Endodermal cell (in vitro differentiated cells): Measurements from ENCODE around the gene GMPR. TPM values are rescaled to one million over a fixed set of nuclear protein-coding genes. Genes with fewer than 3 reads are reported as not detected.
A peak's percentile ranks its signal among the peaks of the same experiment; 100 is the strongest.

Experiments
- DNase-seq: peaks from one replicate; pipeline ENCODE4 v3.0.0-alpha.2; 2017
- H3K27ac ChIP-seq: 2 replicates; pipeline ENCODE4 v1.5.1; 2013; ENCODE audit warnings: mild to moderate bottlenecking, low read depth, low read length, moderate library complexity
- H3K27me3 ChIP-seq: 2 replicates; pipeline ENCODE4 v1.6.1; 2013; ENCODE audit warnings: mild to moderate bottlenecking, low read length, moderate library complexity; ENCODE audit not compliant: insufficient read depth, control insufficient read depth, poor library complexity, severe bottlenecking
- H3K36me3 ChIP-seq: 2 replicates; pipeline ENCODE4 v1.7.0; 2013; ENCODE audit warnings: mild to moderate bottlenecking, low read length, moderate library complexity; ENCODE audit not compliant: control insufficient read depth, insufficient read depth
- H3K4me1 ChIP-seq: one replicate; pipeline ENCODE4 v1.7.0; 2013; ENCODE audit warnings: low read length; ENCODE audit not compliant: control insufficient read depth, insufficient read depth
- H3K4me3 ChIP-seq: 2 replicates; pipeline ENCODE4 v1.5.1; 2013; ENCODE audit warnings: mild to moderate bottlenecking, low read length, moderate library complexity
- H3K9ac ChIP-seq: 2 replicates; pipeline ENCODE4 v1.6.1; 2013; ENCODE audit warnings: mild to moderate bottlenecking, low read length, moderate library complexity; ENCODE audit not compliant: poor library complexity, severe bottlenecking; ENCODE audit errors: extremely low read depth
- H3K9me3 ChIP-seq: 2 replicates; pipeline ENCODE4 v1.6.1; 2013; ENCODE audit warnings: mild to moderate bottlenecking, low read length, moderate library complexity; ENCODE audit not compliant: control insufficient read depth
- H3K27ac Mint-ChIP-seq: 2 replicates; pipeline ENCODE4 v1.8.0; 2020; ENCODE audit warnings: mixed read lengths
- H3K27me3 Mint-ChIP-seq: 2 replicates; pipeline ENCODE4 v1.8.0; 2021; ENCODE audit warnings: mild to moderate bottlenecking, mixed read lengths; ENCODE audit not compliant: insufficient read depth
- H3K36me3 Mint-ChIP-seq: 2 replicates; pipeline ENCODE4 v1.8.0; 2020; ENCODE audit warnings: low read depth, mixed read lengths
- H3K4me1 Mint-ChIP-seq: 2 replicates; pipeline ENCODE4 v1.8.0; 2020; ENCODE audit warnings: mixed read lengths
- H3K4me3 Mint-ChIP-seq: 2 replicates; pipeline ENCODE4 v1.8.0; 2020; ENCODE audit warnings: mild to moderate bottlenecking, moderate library complexity, mixed read lengths
- H3K9me3 Mint-ChIP-seq: 2 replicates; pipeline ENCODE4 v1.8.0; 2020; ENCODE audit warnings: mild to moderate bottlenecking, mixed read lengths
- CTCF ChIP-seq: fragments of 200-600 bp; sonication (generic); conservative IDR thresholded peaks from 2 replicates; pipeline ENCODE4 v1.5.0; 2021; ENCODE audit warnings: antibody characterized with exemption, mild to moderate bottlenecking
- WGBS, 2 experiments: methylation state at CpG; one replicate each; pipeline versions ENCODE4 v1.1.5 to v1.1.7; 2013; ENCODE audit warnings: missing lambda C conversion rate in 2 of 2, mixed read lengths in 1 of 2; ENCODE audit not compliant: insufficient coverage in 1 of 2, insufficient read length in 1 of 2; 5-methylcytosine and 5-hydroxymethylcytosine counted together
- total RNA-seq, 2 donors: library from RNA; stranded (reverse); fragmentation: NEBNext Ultra II Directional in 1 of 2; extraction: Animal tissue kit (Norgen Biotek cat#: 25700) in 1 of 2; gene quantifications; 2 replicates in 1 of 2; 3 replicates in 1 of 2; pipeline ENCODE4 v1.2.1, GENCODE V29; 2021

GMPR gene
- total RNA-seq, 2 donors from 2014 or later: 4.9 to 20.7 TPM

GRCh38 chr6:16217156-16217721, 21.1 kb upstream of the GMPR start:
- Histone ChIP-seq H3K36me3 (no peaks in the 10 kb centered on the region), H3K4me3 (peak overlapping the region; percentile 23), H3K27me3 (no peaks in the 10 kb centered on the region), H3K27ac (no peak overlapping the region), H3K9me3 (peaks cover 4% of the 10 kb centered on the region), H3K4me1 (peaks cover 2% of the 10 kb centered on the region), H3K9ac (no peak overlapping the region)
- no peak for TF ChIP-seq CTCF
- peak; percentile 58 for DNase-seq
- no peak overlapping the region for H3K27ac Mint-ChIP-seq
- peak overlapping the region; percentile 28 for H3K4me3 Mint-ChIP-seq
- H3K4me1 Mint-ChIP-seq: peaks cover 4% of the 10 kb centered on the region
- peaks cover 23% of the 10 kb centered on the region for H3K27me3 Mint-ChIP-seq
- peaks cover 26% of the 10 kb centered on the region for H3K9me3 Mint-ChIP-seq
- peaks cover 6% of the 10 kb centered on the region for H3K36me3 Mint-ChIP-seq
- 94 to 95% methylated on average over 15 to 17 of the region's 17 CpGs for WGBS, 2 experiments

GRCh38 chr6:16222826-16223225, 15.6 kb upstream of the GMPR start:
- no peak for TF ChIP-seq CTCF
- no peaks in the 10 kb centered on the region for H3K4me1 ChIP-seq
- no peak for DNase-seq
- H3K4me3 ChIP-seq: no peak overlapping the region
- Mint-ChIP-seq H3K4me3 (no peak overlapping the region), H3K36me3 (peaks cover 5% of the 10 kb centered on the region), H3K27me3 (peaks cover 10% of the 10 kb centered on the region), H3K4me1 (peaks cover 11% of the 10 kb centered on the region), H3K9me3 (peaks cover 15% of the 10 kb centered on the region), H3K27ac (no peak overlapping the region)
- no peaks in the 10 kb centered on the region for H3K36me3 ChIP-seq
- no peak overlapping the region for H3K9ac ChIP-seq
- WGBS, 2 experiments: 83 to 100% methylated on average over 3 of the region's 3 CpGs
- no peak overlapping the region for H3K27ac ChIP-seq
- H3K9me3 ChIP-seq: peaks cover 4% of the 10 kb centered on the region
- H3K27me3 ChIP-seq: no peaks in the 10 kb centered on the region

- Histone ChIP-seq H3K9ac (no peak overlapping the region), H3K4me3 (no peak overlapping the region), H3K27ac (no peak overlapping the region), H3K27me3 (no peaks in the 10 kb centered on the region), H3K4me1 (no peaks in the 10 kb centered on the region), H3K36me3 (no peaks in the 10 kb centered on the region), H3K9me3 (peaks cover 4% of the 10 kb centered on the region)
- Mint-ChIP-seq H3K4me3 (no peak overlapping the region), H3K27me3 (peaks cover 14% of the 10 kb centered on the region), H3K4me1 (peaks cover 11% of the 10 kb centered on the region), H3K9me3 (peaks cover 13% of the 10 kb centered on the region), H3K36me3 (peaks cover 5% of the 10 kb centered on the region), H3K27ac (no peak overlapping the region)
- TF ChIP-seq CTCF: no peak
- DNase-seq: peak; percentile 37
- WGBS, 2 experiments: 92 to 93% methylated on average over 6 to 7 of the region's 7 CpGs
These were observed 15.0 kb upstream of the GMPR start for GRCh38 chr6:16223362-16223761.
